Fibroblast of villous mesenchyme (primary cell): ENCODE measurements around the gene GNL3L. TPM values are rescaled to one million over a fixed set of nuclear protein-coding genes. Genes with fewer than 3 reads are reported as not detected.
"Not testable (repeated sequence)": the region's sequence is repeated elsewhere in the genome, so short reads cannot be mapped to it uniquely, and the experiment has no call there.

ENCODE experiments used
- DNase-seq: peaks from one replicate; pipeline ENCODE4 v3.0.0-alpha.2; 2010; ENCODE audit warnings: low read depth
- H3K4me3 ChIP-seq: 2 replicates; pipeline ENCODE4 v1.5.1; 2011; ENCODE audit warnings: low read depth, mild to moderate bottlenecking, low read length
- CTCF ChIP-seq: IDR thresholded peaks from 2 replicates; pipeline ENCODE4 v1.5.1; 2012; ENCODE audit warnings: low read depth, mild to moderate bottlenecking, low read length; ENCODE audit not compliant: insufficient read depth
- total RNA-seq: library from RNA; depleted of rRNA; stranded (reverse); fragments of >200 nt; gene quantifications from 2 replicates; pipeline ENCODE4 v1.2.3, GENCODE V29; 2012

Gene GNL3L
- total RNA-seq, 1 donor: 49.2 TPM

GRCh38 chrX:54530357-54530900 lies 410 bp downstream of the GNL3L start:
- peak; percentile 0 for DNase-seq
- TF ChIP-seq CTCF: no peak
- peak overlapping the region; percentile 84 for H3K4me3 ChIP-seq

- H3K4me3 ChIP-seq: no peak overlapping the region
- DNase-seq: no peak
- TF ChIP-seq CTCF: no peak
These were observed 4.3 kb downstream of the GNL3L start for GRCh38 chrX:54534271-54534670.

- peak; percentile 62 for DNase-seq
- peak; percentile 18 for TF ChIP-seq CTCF
- H3K4me3 ChIP-seq: no peak overlapping the region
These were observed 10.3 kb downstream of the GNL3L start for GRCh38 chrX:54540289-54540688.

- H3K4me3 ChIP-seq, DNase-seq: not testable (repeated sequence)
These were observed 12.2 kb downstream of the GNL3L start for GRCh38 chrX:54542239-54542638.

GRCh38 chrX:54550821-54551220 lies 20.8 kb downstream of the GNL3L start:
- no peak for TF ChIP-seq CTCF
- no peak overlapping the region for H3K4me3 ChIP-seq
- no peak for DNase-seq

GRCh38 chrX:54551801-54552200 lies 21.8 kb downstream of the GNL3L start:
- no peak for TF ChIP-seq CTCF
- DNase-seq: no peak

GRCh38 chrX:54555006-54555405 lies 25.0 kb downstream of the GNL3L start:
- H3K4me3 ChIP-seq, DNase-seq: not testable (repeated sequence)

More at GRCh38 chrX:54551801-54552200, 21.8 kb downstream of the GNL3L start:
- no peak overlapping the region for H3K4me3 ChIP-seq

GRCh38 chrX:54560411-54560810 lies 30.4 kb downstream of the GNL3L start:
- TF ChIP-seq CTCF: no peak
- DNase-seq: no peak
- H3K4me3 ChIP-seq: no peak overlapping the region
